ENCODE results near the gene ADGRL3.

GRCh38 chr4:61443813-61444510 lies 243.8 kb downstream of the ADGRL3 start:
- TF ChIP-seq, protein P1, sequence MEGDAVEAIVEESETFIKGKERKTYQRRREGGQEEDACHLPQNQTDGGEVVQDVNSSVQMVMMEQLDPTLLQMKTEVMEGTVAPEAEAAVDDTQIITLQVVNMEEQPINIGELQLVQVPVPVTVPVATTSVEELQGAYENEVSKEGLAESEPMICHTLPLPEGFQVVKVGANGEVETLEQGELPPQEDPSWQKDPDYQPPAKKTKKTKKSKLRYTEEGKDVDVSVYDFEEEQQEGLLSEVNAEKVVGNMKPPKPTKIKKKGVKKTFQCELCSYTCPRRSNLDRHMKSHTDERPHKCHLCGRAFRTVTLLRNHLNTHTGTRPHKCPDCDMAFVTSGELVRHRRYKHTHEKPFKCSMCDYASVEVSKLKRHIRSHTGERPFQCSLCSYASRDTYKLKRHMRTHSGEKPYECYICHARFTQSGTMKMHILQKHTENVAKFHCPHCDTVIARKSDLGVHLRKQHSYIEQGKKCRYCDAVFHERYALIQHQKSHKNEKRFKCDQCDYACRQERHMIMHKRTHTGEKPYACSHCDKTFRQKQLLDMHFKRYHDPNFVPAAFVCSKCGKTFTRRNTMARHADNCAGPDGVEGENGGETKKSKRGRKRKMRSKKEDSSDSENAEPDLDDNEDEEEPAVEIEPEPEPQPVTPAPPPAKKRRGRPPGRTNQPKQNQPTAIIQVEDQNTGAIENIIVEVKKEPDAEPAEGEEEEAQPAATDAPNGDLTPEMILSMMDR (IDR thresholded peaks at IDR 0.05; ENCODE audit: low read length) = no peak
- TF ChIP-seq EZH2 (IDR thresholded peaks at IDR 0.05; ENCODE audit: borderline replicate concordance, low read length) = no peak

Data from OCI-LY1 (cell line).